GM10248 (cell line): ENCODE measurements around the gene MAPKAPK5.
A peak's percentile ranks its signal among the peaks of the same experiment; 100 is the strongest.
"Not testable (repeated sequence)": the region's sequence is repeated elsewhere in the genome, so short reads cannot be mapped to it uniquely, and the experiment has no call there.

Source experiments
- CTCF ChIA-PET: fragments of 300-600 bp; sonication (Branson Sonifier 250); formaldehyde crosslinking; extraction: SDS; loops from one replicate; lab custom pipeline; 2021; ENCODE audit warnings: antibody characterized with exemption; lab: Yijun Ruan, JAX
- POLR2A ChIA-PET: fragments of 350-650 bp; sonication (Branson Sonifier 250); formaldehyde crosslinking; extraction: SDS; loops from one replicate; lab custom pipeline; 2020; ENCODE audit warnings: antibody characterized with exemption; lab: Yijun Ruan, JAX
- DNase-seq: peaks from one replicate; pipeline ENCODE4 v3.0.0; 2012; ENCODE audit errors: extremely low spot score
- CTCF ChIP-seq: IDR thresholded peaks from 2 replicates; pipeline ENCODE4 v1.5.1; 2012; ENCODE audit warnings: mild to moderate bottlenecking, low read depth; ENCODE audit errors: extremely low read depth, missing control alignments, control extremely low read depth

The MAPKAPK5 gene

GRCh38 chr12:111803851-111804250, 38.2 kb upstream of the MAPKAPK5 start:
- no peak for DNase-seq
- no peak for TF ChIP-seq CTCF
- POLR2A ChIA-PET = interaction anchor here (0.7 kb wide), 1 partner anchor 33 kb away, joined by 3 read pairs; no protein-coding TSS in a partner anchor
- CTCF ChIA-PET = interaction anchor here (1.4 kb wide), 1 partner anchor 9 kb away, joined by 7 read pairs; no protein-coding TSS in a partner anchor

GRCh38 chr12:111806304-111806703, 35.7 kb upstream of the MAPKAPK5 start:
- no peak for TF ChIP-seq CTCF
- ChIA-PET POLR2A (no interaction called here), CTCF (interaction anchor here (1.2 to 1.7 kb wide), 3 partner anchors 31 to 120 kb away, joined by 3 to 4 read pairs (median 3); partner anchors contain the start of genes ACAD10 and BRAP)
- DNase-seq = no peak

DNA sequence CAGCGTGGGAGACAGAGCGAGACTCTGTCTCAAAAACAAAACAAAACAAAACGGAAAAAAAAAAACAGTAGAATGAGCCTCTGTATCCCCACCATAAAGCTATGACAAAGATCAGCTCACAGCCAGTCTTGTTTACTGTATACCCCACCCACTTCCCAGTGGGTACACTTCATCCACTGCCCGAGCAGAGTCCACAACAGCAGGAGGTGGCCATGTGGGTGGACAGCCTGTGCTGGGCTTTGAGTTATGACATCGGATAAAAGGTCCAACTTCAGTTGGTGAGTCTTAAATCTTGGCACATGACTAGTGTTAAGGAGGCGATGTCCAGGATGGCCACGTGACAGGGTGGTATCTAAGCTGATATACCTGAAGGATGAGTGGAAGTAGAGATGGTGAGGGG, 34.8 kb upstream of the MAPKAPK5 start:
- POLR2A ChIA-PET = no interaction called here
- TF ChIP-seq CTCF = no peak
- CTCF ChIA-PET = interaction anchor here (1.6 to 1.7 kb wide), 2 partner anchors 32 to 55 kb away, joined by 3 to 4 read pairs; no protein-coding TSS in a partner anchor
- no peak for DNase-seq

DNA sequence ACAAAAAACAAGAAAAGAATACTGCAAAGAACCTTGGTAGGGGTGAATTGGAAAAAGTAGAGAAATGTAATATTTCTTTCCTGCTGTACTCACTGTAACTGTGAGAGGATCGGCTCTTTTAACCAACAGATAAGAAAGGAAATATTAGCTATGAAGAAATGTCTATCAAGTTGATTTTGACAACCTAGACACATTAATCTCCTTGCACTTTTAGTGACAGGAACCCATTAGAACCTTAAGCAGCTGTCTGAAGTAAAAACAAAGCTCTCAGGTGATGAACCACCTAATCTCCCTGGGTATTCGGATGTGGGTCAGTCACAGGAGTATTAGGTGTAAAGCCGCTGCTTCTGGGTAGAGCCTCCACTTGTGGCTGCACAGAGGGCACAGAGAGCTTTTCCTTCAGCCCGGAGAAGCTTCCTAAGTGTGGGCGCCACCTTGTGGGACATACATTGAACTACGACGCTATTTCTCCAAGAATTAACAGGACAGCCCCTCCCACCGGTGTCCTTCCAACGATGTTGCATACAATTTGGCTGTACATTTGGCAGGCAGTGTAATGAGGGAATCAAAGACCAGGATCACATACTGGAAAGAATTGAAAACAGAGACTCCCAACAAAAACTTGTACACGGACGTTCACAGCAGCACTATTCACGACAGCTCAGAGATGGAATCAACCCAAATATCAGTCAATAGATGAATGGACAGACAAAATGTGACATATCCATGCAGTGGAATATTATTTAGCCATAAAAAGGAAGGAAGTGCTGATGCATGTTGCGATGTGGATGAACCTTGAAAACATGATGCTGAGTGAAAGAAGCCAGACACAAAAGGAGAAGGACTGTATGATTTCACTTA, 28.9 kb upstream of the MAPKAPK5 start:
- peak; percentile 74 for TF ChIP-seq CTCF
- ChIA-PET POLR2A (interaction anchor here (0.5 kb wide), 1 partner anchor 610 kb away, joined by 4 read pairs; no protein-coding TSS in a partner anchor), CTCF (interaction anchor here (0.6 to 4.1 kb wide), 50 partner anchors 9 to 482 kb away, joined by 3 to 53 read pairs (median 4); partner anchors contain the start of genes ACAD10 and BRAP)
- peak; percentile 86 for DNase-seq

GRCh38 chr12:111816065-111816615, 25.9 kb upstream of the MAPKAPK5 start:
- ChIA-PET POLR2A (no interaction called here), CTCF (interaction anchor here (0.9 to 2.9 kb wide), 7 partner anchors 25 to 124 kb away, joined by 3 to 13 read pairs (median 6); partner anchors contain the start of gene MAPKAPK5)
- DNase-seq = no peak
- TF ChIP-seq CTCF = no peak

GRCh38 chr12:111816898-111817297, 25.1 kb upstream of the MAPKAPK5 start:
- CTCF ChIA-PET = interaction anchor here (1.3 to 2.9 kb wide), 4 partner anchors 56 to 125 kb away, joined by 4 to 13 read pairs (median 6); no protein-coding TSS in a partner anchor
- POLR2A ChIA-PET, DNase-seq: not testable (repeated sequence)

DNA sequence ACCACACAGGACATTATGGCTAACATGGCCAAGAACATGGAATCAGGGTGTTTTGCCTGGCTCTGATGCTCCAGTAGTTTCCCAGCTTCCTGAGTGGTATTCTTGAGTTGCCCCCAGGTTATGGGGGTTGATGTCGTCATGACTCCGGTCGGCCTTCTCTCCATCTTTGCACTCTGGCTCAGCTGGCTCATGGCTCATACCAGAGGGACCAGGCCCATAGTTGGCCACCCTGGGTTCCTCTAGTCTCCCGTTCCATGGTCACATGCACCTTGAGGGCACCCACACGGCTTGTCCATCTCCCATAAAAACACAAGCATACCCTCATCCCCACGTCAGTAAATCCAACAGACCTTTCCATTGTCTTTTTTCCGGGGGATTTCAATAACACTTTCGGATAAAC, 23.7 kb upstream of the MAPKAPK5 start:
- ChIA-PET POLR2A (no interaction called here), CTCF (no interaction called here)
- no peak for TF ChIP-seq CTCF
- DNase-seq = no peak
